GM10266 (cell line): ENCODE measurements around the gene SLCO2B1.

ENCODE experiments used
- DNase-seq: peaks from one replicate; pipeline ENCODE4 v3.0.0; 2012; ENCODE audit errors: extremely low spot score
- CTCF ChIP-seq: IDR thresholded peaks from 2 replicates; pipeline ENCODE4 v1.5.1; 2012; ENCODE audit warnings: mild to moderate bottlenecking, low read depth; ENCODE audit not compliant: control insufficient read depth, insufficient read depth; ENCODE audit errors: missing control alignments

The SLCO2B1 gene

GRCh38 chr11:75188671-75189070, 37.8 kb downstream of the SLCO2B1 start:
- no peak for TF ChIP-seq CTCF
- no peak for DNase-seq

- TF ChIP-seq CTCF, result no peak
- no peak for DNase-seq
These were observed 38.2 kb downstream of the SLCO2B1 start for GRCh38 chr11:75189108-75189507.

DNA sequence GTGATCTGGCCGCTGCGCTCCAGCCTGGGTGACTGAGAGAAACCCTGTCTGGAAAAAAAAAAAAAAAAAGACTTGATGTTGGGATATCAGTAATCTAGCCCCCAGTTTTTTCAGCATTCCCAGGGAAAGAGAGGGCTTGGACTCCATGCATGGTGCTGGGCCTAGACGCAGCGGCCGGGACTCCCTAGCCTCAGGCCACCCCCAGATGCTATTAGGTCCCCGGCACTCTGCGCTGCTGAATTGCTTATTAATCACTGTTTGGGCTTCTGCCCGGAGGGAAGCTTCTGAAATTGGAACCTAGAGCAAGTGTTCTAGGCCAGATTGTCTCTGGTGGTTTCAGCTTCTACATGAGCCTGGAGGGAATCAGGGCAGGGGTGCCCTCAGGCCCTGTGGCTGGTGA, 39.0 kb downstream of the SLCO2B1 start:
- TF ChIP-seq CTCF, result no peak
- no peak for DNase-seq

GRCh38 chr11:75190652-75191329, 39.9 kb downstream of the SLCO2B1 start:
- no peak for DNase-seq
- no peak for TF ChIP-seq CTCF

- no peak for TF ChIP-seq CTCF
- DNase-seq, result no peak
These were observed 40.4 kb downstream of the SLCO2B1 start for GRCh38 chr11:75191330-75191717.

GRCh38 chr11:75193271-75193670, 42.4 kb downstream of the SLCO2B1 start:
- no peak for DNase-seq
- TF ChIP-seq CTCF, result no peak

GRCh38 chr11:75193711-75194110, 42.8 kb downstream of the SLCO2B1 start:
- no peak for TF ChIP-seq CTCF
- DNase-seq, result no peak
